IPS-11a (cell line): Measurements from ENCODE around the gene CD226.
"Not testable (repeated sequence)": the region's sequence is repeated elsewhere in the genome, so short reads cannot be mapped to it uniquely, and the experiment has no call there.

Experiments
- H3K4me3 ChIP-seq: one replicate; pipeline ENCODE4 v1.5.1; 2013; ENCODE audit warnings: low read depth, low read length, control low read depth

CD226 gene

GRCh38 chr18:69916412-69916811 is 31.3 kb downstream of the CD226 start:
- no peak overlapping the region for H3K4me3 ChIP-seq

- H3K4me3 ChIP-seq = no peak overlapping the region
Measured at GRCh38 chr18:69908838-69909237, 38.8 kb downstream of the CD226 start.

- no peak overlapping the region for H3K4me3 ChIP-seq
Measured at GRCh38 chr18:69906765-69907164, 40.9 kb downstream of the CD226 start.

- no peak overlapping the region for H3K4me3 ChIP-seq
Measured at GRCh38 chr18:69900941-69901340, 46.7 kb downstream of the CD226 start.

GRCh38 chr18:69899154-69899923 is 48.3 kb downstream of the CD226 start:
- not testable (repeated sequence) for H3K4me3 ChIP-seq

GRCh38 chr18:69898241-69898861 is 49.3 kb downstream of the CD226 start:
- H3K4me3 ChIP-seq = no peak overlapping the region

GRCh38 chr18:69897397-69898108 is 50.1 kb downstream of the CD226 start:
- no peak overlapping the region for H3K4me3 ChIP-seq

- H3K4me3 ChIP-seq = no peak overlapping the region
Measured at GRCh38 chr18:69895066-69896047, 52.3 kb downstream of the CD226 start.

- no peak overlapping the region for H3K4me3 ChIP-seq
Measured at GRCh38 chr18:69894467-69894866, 53.2 kb downstream of the CD226 start.

- no peak overlapping the region for H3K4me3 ChIP-seq
Measured at GRCh38 chr18:69890558-69890957, 57.1 kb downstream of the CD226 start.

GRCh38 chr18:69889009-69889408 is 58.7 kb downstream of the CD226 start:
- H3K4me3 ChIP-seq = no peak overlapping the region

GRCh38 chr18:69887256-69887655 is 60.4 kb downstream of the CD226 start:
- H3K4me3 ChIP-seq = no peak overlapping the region

- H3K4me3 ChIP-seq = no peak overlapping the region
Measured at GRCh38 chr18:69885841-69886531, 61.7 kb downstream of the CD226 start.

GRCh38 chr18:69885355-69885754 is 62.3 kb downstream of the CD226 start:
- no peak overlapping the region for H3K4me3 ChIP-seq

- H3K4me3 ChIP-seq = no peak overlapping the region
Measured at GRCh38 chr18:69883781-69884180, 63.9 kb downstream of the CD226 start.

GRCh38 chr18:69882965-69883668 is 64.6 kb downstream of the CD226 start:
- no peak overlapping the region for H3K4me3 ChIP-seq

- H3K4me3 ChIP-seq = no peak overlapping the region
Measured at GRCh38 chr18:69880083-69880482, 67.6 kb downstream of the CD226 start.

GRCh38 chr18:69879051-69879450 is 68.6 kb downstream of the CD226 start:
- H3K4me3 ChIP-seq = not testable (repeated sequence)

- H3K4me3 ChIP-seq = no peak overlapping the region
Measured at GRCh38 chr18:69878213-69878933, 69.3 kb downstream of the CD226 start.
